Right kidney (tissue), 1 donor: ENCODE results near the gene MATN1.

Source experiments
- DNase-seq: peaks from one replicate; pipeline ENCODE4 v3.0.0-alpha.2; 2016

Gene MATN1

DNA sequence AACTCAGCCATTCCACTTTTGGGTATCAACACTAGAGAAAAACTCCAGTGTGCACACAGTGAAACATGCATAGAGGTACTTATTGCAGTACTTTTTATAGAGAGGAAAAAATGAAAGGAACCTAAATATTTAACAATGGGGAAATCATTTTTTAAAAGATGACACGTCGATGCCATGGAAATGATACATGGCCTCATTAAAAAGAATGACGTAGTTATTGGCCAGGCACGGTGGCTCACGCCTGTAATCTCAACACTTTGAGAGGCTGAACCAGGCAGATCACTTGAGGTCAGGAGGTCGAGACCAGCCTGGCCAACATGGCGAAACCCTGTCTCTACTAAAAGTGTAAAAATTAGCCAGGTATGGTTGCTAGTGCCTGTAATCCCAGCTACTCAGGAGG, 42.5 kb downstream of the MATN1 start:
- no peak for DNase-seq

DNA sequence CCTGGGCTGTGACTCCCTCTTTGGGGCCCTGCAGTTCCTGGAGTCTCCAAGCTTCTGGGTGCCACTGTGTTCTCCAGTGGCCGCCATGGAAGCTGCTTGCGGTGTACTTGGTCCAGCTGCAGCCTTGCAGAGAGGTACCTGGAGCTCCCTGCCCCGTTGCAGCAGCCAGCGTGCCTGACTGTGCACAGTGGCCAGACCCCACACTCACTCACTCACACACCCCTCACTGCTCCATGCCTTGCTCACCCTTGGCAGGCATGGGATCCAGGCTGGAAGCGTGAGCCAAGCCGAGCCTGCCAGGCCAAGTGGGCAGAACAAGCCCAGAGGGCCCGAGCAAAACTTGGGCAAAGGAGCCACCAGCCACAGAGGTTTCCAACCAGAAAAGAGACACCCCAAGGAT, 43.0 kb downstream of the MATN1 start:
- DNase-seq: no peak

DNA sequence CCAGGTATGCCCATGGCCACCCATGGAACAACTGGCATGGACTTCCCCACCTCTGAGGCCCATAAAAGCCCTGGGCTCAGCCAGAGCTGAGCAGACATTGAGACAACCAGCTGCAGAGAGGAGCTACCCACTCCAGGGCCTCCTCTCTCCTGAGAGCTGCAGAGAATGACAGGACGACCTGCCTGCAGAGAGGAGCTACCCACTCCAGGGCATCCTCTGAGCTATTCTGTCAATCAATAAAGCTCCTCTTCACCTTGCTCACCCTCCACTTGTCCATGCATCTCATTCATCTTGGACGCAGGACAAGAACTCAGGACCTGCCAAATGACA, 43.4 kb downstream of the MATN1 start:
- DNase-seq: no peak

DNA sequence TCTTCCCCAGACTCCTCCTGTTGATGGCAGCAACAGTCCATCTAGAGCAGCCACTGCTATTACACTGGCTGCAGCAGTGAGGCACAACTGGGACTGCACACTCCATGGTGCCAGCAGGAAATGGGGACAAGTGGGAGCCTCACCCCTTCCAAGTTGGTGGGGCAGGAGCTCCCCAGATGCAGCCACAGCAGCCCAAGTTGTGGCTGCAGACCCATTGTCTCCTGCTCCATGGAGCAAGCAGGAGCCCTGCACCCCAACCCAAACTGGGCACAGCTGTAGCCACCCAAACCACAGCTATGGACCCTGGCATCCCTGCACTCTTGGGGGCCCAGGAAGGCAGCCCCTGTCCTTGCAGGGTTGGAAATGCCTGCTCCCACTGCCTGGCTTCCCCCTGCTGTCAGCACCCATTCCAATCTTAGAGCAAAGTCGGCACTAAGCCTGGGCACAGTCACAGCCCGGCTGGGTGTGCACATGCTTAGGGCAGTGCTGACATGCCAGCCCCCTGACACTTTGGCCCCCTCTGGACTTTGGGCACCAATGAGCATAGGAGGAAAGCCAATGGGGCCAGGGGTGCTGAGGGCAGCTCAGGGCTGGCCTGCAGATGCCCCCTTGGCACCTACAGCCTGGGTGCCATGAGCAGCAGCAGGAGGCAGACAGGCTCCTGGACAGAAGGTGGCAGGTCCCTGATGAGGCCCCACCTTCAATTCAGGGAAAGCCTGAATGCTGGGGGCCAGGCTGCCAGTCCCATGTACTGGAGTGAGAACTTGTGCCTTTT, 44.0 kb downstream of the MATN1 start:
- no peak for DNase-seq

DNA sequence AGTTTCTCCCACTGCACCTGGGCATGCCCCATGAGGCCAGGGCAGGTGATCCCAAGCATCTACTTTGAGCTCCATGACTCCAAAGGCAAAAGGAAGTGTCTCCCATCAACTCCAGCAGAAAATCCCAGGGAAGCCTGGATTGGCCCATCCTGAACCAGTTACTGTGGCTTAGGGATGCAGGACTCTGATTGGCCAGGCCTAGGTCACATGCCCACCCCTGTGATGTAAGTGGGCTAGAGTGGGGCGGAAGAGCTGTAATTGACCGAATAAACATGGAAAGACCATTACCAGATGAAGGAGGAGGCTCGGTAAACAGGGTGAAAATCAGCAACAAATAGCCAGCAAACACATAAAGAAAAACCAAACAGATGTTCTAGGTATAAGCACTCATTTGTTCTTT, 45.2 kb downstream of the MATN1 start:
- no peak for DNase-seq

DNA sequence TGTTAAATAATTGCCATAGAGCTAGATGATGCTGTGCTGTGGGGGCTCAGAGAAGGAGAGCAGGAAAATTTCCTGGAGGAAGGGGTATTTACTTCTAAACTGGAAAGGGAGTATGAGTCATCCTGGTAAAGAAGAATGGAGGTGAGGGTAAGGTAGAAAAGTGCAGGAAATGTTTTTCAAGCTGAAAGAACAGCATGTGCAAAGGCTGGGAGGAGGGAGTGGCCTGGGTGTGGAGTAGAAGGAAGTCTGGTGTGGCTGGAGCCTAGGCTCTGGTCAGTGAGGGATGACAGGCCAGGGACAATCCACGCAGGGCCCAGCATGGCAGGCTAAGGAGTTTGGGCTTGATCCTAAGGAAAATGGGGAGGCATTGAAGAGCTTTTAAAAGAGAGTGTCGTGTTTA, 45.9 kb downstream of the MATN1 start:
- no peak for DNase-seq

DNA sequence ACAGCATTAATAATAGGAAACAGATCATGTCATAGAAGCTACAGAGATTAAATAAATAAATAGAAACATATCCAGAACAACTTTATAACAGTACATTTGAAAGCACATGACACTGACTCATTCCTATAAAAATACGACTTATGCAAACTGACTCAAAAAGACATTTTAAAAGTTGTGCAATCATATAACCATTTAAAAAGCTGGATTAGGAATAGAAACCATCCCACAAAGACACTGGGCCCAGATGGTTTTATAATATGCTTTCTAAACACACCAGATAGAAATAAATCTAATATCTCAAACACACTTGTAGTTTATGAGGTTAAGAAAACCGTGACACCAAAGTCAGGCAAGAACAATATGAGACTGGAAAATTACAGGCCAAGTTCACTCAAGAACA, 47.6 kb downstream of the MATN1 start:
- no peak for DNase-seq

DNA sequence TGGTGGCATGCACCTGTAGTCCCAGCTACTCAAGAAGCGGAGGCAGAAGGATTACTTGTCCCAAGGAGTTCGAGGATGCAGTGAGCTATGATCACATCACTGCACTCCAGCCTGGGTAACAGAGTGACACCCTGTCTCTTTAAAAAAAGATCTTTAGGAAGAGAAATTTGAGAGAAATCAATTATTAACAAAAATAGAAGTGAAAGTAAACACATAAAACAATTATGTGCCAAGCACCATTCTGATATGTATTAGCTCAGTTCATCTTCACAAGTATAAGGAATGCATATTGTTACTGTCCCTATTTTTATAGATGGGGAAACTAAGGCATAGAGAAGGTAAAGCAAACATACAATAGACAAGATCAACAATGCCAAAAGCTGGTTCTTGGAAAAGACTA, 48.1 kb downstream of the MATN1 start:
- no peak for DNase-seq

DNA sequence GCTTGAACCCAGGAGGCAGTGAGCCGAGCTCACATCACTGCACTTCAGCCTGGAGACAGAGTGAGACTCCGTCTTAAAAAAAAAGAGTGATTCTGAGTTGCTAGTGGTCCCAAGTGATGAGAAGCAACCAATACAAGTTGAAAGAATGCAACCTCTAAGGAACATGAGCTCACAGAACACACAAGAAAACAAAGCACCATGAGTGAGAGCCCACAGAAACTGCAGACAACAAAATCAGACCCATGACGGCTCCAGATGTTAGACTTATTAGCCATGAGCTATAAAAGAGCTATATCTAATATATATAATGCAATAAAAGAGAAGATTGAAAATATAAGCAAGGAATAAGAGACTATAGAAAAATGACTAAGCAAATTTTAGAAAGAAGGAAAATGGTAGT, 50.0 kb downstream of the MATN1 start:
- DNase-seq: no peak

DNA sequence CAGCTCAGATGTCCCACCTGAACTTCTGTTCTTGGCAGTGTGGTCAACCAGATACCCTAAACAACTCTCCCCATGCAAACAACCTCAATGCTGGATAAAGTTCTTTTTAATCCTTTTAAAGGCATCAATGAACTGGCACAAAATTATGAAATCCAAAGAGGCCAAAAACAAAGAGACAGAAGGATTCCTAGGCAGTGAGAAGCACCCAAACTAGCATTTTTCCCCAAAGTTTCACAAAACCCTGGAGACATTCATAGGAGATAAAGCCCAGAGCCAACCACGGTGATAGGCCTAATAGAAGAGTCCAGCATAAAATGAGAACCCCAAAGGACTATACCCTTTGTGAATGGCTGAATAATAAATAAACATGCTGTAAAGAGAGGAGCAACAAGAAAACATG, 50.7 kb downstream of the MATN1 start:
- DNase-seq: no peak

DNA sequence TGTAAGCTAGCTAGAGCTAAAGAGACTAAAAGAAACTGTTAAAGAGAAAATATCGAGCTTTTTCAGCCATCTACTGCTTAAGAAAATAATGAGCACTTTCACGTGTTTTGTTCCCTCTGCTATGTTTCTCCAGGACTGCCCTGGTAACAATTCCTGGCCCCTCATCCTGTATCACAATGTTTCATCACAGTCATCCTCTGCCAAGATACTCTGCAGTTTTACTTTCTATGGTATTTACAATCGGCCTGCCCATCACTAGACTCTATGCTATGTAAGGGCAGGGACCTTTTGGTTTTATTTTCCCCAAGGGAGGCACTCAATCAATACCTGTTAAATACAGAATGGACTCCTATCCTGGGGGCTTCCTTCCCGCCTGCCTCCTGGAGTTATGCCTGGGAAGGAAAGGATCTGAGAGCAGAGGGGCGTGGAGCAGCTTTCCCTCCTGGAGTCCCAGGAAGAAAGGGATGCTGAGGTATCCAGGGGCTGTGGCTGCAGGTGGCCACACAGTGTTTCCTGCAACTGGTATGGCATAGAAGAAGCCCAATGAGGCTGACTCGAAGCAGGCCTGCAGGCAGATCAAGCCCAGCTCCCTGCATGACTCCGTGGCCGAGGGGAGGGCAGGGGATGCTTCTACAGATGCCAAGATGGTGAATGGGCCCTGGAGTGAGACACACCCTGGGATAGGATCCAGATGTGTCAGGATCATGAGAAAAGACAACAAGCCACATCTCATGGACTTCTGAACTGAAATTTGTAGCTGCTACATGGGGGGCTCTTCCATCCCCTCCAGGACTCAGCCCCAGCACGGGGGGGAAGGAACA, 52.9 kb downstream of the MATN1 start:
- DNase-seq: no peak

DNA sequence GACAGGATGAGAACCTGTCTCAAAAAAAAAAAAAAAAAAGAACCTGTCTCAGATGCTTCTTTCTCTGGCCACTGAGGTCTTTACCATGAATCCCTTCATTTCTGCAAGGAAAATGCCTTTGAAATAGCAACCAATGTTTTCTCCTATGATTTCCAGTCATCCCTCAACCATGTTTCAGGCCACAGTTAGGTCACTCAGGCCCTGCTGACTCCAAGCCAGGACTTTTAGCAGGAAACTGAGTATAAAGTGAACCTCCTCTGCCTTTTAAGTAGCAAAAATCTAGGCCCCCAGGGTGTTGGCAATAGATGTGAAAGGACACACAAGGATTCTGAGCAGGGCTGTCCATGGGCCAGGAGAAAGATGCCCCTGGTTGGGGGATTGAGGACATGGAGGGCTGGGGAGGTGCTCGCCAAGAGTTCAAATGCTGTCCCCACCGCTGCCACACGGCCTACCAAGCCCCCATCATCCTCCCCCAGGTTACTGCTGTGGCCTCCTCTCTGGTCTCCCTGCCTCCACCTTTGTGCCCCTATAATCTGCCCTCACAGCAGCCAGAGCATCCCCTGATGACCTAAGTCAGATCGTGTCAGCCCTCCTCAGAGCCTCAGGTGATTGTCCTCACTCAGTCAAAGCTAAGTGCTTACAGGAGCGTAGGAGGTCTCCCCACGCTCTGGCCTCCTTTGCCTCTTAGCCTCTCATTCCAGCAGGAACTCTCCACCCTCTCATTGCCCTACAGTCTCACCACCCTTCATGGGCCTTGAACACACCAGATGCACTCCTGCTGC, 54.6 kb downstream of the MATN1 start:
- DNase-seq: no peak

DNA sequence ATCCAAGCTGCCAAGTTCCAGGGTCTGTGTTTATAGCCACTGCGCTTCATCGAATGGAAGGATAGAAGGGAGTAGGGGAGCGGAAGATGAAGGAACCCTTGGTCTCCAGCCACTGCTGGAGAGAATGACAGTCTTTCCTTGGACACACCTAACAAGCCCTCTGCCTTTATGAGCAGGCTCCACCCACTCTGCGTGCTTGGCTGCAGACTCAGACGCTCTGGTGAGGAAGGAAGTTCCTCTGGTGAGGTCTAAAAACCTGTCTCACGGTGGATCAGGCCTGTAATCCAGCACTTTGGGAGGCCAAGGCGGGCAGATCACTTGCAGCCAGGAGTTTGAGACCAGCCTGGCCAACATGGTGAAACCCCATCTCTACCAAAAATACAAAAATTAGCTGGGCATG, 55.4 kb downstream of the MATN1 start:
- no peak for DNase-seq

DNA sequence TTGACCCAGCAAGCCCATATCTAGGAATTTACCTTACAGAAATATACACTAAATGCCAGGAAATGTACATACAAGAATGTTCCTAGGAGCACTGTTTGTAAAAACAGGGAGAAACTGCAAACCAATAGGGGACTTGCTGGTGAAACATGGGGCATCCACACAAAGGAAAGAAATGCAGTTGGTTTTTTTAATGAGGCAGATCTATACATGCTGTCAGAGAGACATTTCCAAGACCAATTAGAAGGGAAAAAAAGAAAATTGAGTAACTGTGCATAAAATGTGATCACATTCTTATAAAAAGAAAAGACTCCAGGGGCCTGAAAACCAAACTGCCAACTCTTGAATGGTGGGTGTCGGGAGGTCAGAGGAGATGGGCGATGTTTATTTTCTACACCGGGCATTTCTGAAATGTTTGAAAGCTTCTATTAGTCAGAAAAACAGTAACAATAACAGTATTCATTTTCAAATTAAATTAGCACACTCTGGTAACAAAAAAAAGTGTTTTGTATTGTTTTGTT, 56.6 kb downstream of the MATN1 start:
- DNase-seq: no peak

DNA sequence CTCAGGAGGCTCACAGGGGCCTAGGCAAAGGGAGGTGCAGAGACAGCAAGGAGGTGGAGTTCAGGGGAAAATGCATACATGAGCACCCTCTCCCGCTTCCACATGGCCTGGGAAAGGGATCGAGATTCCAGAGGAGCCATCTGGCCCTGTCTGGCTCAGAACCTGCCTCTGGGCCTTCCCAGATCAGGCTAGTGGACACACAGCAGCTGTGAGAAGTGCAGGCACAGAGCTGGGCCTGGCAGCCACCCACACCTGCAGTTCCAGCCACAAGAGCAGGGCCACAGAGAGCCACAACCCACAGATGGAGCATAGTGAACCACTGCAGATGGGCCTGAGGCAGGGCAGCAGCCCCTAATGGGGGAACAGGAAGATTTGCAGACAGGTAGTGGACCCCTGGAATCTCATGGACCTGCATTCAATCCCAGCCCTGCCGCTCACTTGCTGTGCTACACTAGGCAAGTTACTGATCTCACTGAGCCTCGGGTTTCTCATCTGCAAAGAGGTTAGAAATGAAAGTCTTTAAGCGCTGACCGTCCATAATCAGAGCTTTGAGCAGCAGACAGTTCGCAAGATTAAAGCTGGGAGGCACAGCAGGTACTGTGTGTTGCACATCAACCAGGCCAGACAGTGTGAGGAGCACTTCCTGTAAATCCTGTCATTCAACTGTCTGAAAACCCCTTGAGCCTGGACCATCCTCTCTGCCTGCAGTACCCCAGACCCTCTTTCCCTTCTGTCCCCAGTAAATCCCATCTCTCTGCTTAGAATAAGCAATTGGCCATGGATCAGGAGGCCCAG, 58.0 kb downstream of the MATN1 start:
- DNase-seq: no peak

DNA sequence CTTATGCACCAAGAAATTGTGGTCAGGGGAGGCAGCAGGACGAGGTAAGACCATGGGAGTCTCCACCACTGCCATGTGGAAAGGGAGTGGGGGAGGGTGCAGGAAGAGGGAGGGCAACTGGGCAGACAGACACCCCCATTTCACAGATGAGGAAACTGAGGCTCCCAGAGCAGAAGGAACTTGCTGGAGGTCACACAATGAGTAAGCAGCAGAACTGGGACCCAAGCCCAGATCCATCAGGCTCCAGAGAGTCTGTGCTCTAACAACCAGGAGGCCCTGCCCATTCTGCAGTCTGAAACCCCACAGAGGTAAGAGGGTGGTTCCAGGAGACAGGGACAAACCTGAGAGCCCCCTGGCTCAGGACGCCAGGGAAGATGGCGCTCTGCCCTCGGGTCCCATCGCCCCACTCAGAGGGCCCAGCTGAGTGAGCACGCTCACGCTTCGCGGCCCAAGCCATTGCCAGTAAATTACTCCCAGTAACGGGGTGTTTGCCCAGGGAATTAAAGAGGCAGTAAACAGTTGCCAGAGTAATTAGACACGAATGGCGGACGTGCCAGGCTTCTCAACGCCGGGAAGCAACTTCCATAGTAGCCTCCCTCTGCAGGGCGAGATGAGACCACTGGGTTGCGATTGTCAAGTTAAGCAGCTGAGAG, 59.2 kb downstream of the MATN1 start:
- no peak for DNase-seq

DNA sequence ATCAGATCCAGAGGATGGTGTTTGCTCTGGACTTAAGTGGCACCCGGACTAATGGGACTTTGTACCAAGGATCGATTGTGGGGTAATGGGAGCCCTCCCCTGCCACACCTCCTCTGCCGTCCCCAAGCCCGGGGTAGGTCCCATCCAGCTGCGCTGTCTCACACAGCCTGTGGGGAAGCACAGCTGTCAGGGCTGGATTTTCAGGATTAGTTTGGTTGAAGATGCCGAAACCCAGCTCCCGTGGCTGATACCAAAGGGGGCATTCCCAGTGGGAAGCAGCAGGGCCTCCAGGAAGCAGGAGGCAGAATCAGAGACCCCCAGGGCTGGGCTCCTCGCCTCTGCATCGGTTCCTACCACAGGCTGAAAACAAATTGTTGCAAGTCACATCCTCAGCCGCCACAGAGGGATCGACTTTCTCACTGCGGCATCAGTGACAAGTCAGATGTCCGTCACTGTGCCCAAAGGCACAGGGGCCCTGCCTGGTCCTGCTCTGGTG, 59.7 kb downstream of the MATN1 start:
- no peak for DNase-seq

DNA sequence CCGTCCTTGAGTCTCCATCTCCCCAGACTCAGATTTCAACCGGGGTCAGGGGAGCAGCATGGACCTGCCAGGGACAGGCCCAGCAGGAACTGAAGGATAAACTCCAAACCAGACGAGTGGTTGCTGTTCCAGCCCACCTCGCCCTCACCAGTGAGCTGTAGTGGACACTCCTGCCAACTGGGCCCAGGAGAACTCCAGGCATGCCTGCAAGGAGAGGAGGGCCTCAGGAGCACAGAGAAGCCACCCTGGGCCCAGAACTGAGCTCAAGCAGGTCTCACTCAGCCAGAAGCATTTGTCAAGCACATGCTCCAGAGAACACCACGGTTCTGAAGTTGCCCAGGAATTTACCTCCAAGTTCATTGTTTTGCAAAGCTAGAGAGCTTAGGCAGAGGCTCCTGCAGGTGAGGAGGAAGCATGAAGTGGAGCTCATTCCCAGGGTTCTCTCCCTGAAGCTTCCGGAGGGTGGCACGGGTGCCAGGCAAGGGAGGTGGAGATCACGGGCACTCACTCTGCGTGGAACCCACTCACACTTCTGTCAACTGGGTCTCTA, 61.0 kb downstream of the MATN1 start:
- no peak for DNase-seq

DNA sequence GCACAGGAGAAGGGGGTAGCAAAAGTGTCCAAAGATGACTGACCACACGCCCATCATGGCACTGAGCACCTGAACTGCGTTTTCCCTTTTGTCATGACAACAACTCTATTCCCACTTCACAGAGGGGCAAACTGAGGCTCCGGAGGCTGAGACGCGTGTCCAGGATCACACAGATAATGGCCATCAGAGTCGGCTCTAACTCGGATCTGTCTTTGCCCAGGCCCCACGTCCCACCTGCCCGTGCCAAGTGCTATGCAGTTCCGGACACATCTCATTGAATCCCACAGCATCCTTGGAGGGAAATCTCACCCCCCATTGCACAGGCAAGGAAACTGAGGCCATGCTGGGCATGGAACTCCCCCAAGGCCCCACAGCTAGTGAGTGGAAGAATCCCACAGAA, 62.1 kb downstream of the MATN1 start:
- no peak for DNase-seq
